B cell (primary cell): ENCODE results near the gene TUBB4A. TPM values are rescaled to one million over a fixed set of nuclear protein-coding genes. Genes with fewer than 3 reads are reported as not detected.
"Not testable (repeated sequence)": the region's sequence is repeated elsewhere in the genome, so short reads cannot be mapped to it uniquely, and the experiment has no call there.

Source experiments
- ATAC-seq: fragments of 200-7000 bp; cut with Tn5 transposase; one replicate; pipeline ENCODE4 v1.10.0; 2021; ENCODE audit warnings: low read depth, mild to moderate bottlenecking, moderate number of reproducible peaks, moderate library complexity
- CTCF ChIA-PET: fragments of 350-600 bp; sonication (Branson Sonifier 250); formaldehyde crosslinking; loops from one replicate; lab custom pipeline; 2021; ENCODE audit warnings: antibody characterized with exemption, inconsistent platforms; lab: Charles Lee
- POLR2A ChIA-PET: fragments of 350-600 bp; sonication (Branson Sonifier 250); formaldehyde crosslinking; loops from one replicate; lab custom pipeline; 2021; ENCODE audit warnings: antibody characterized with exemption; lab: Charles Lee
- DNase-seq: peaks from one replicate; pipeline ENCODE4 v3.0.0; 2013
- H2AFZ ChIP-seq: 2 replicates; pipeline ENCODE4 v1.6.1; 2012; ENCODE audit warnings: mild to moderate bottlenecking, low read depth, low read length; ENCODE audit not compliant: insufficient read depth, poor library complexity, severe bottlenecking
- H3K27ac ChIP-seq, 2 donors: 1 replicate in 1 of 2; 2 replicates in 1 of 2; pipeline ENCODE4 v1.5.1; 2012 to 2013; ENCODE audit warnings: low read length in 2 of 2, mild to moderate bottlenecking in 2 of 2, moderate library complexity in 1 of 2
- H3K27me3 ChIP-seq, 4 experiments: fragments of 200-600 bp in 1 of 4; sonication (generic) in 1 of 4; replicated peaks in 1 of 4; 1 replicate in 2 of 4; 2 replicates in 2 of 4; pipeline versions ENCODE4 v1.6.1 to v1.7.0; 2013 to 2016; ENCODE audit warnings: low read length in 3 of 4, mild to moderate bottlenecking in 2 of 4, mixed read lengths in 1 of 4, moderate library complexity in 1 of 4; ENCODE audit not compliant: insufficient read depth in 4 of 4, control insufficient read depth in 3 of 4; ENCODE audit errors: control extremely low read depth in 1 of 4
- H3K36me3 ChIP-seq, 2 experiments: replicated peaks in 1 of 2; 1 replicate in 1 of 2; 2 replicates in 1 of 2; pipeline versions ENCODE4 v1.6.1 to v1.7.1; 2013; ENCODE audit warnings: low read length in 1 of 2; ENCODE audit not compliant: insufficient read depth in 2 of 2, control insufficient read depth in 1 of 2; ENCODE audit errors: control extremely low read depth in 1 of 2, extremely low read depth in 1 of 2
- H3K4me1 ChIP-seq, 2 donors: fragments of 200-600 bp in 1 of 2; sonication (generic) in 1 of 2; 1 replicate in 1 of 2; 2 replicates in 1 of 2; pipeline versions ENCODE4 v1.5.1 to v1.6.1; 2013 to 2017; ENCODE audit warnings: low read length in 2 of 2; ENCODE audit not compliant: control insufficient read depth in 2 of 2, insufficient read depth in 2 of 2
- H3K4me2 ChIP-seq: replicated peaks from 2 replicates; pipeline ENCODE3; 2012; ENCODE audit warnings: mild to moderate bottlenecking, low read depth, low read length; ENCODE audit not compliant: poor library complexity, severe bottlenecking
- H3K4me3 ChIP-seq, 5 experiments: fragments of 200-600 bp in 1 of 5; sonication (generic) in 1 of 5; 1 replicate in 3 of 5; 2 replicates in 2 of 5; pipeline versions ENCODE4 v1.5.1 to v1.7.0; 2011 to 2016; ENCODE audit warnings: low read length in 4 of 5, mild to moderate bottlenecking in 4 of 5, low read depth in 2 of 5, control low read depth in 1 of 5, moderate library complexity in 1 of 5; ENCODE audit not compliant: insufficient read depth in 1 of 5; ENCODE audit errors: control extremely low read depth in 1 of 5, extremely low read depth in 1 of 5
- H3K79me2 ChIP-seq: fragments of 200-600 bp; sonication (generic); one replicate; pipeline ENCODE4 v1.6.0; 2016; ENCODE audit warnings: low read length; ENCODE audit not compliant: control insufficient read depth, insufficient read depth
- H3K9ac ChIP-seq: fragments of 200-600 bp; sonication (generic); 2 replicates; pipeline ENCODE4 v1.6.1; 2017; ENCODE audit warnings: mild to moderate bottlenecking, low read length, moderate library complexity
- H3K9me3 ChIP-seq, 3 donors: one replicate each; pipeline versions ENCODE4 v1.6.1 to v1.7.1; 2013; ENCODE audit warnings: low read length in 2 of 3; ENCODE audit not compliant: control insufficient read depth in 2 of 3, insufficient read depth in 1 of 3; ENCODE audit errors: control extremely low read depth in 1 of 3
- H4K20me1 ChIP-seq: 2 replicates; pipeline ENCODE4 v1.6.0; 2012; ENCODE audit warnings: mild to moderate bottlenecking, low read length; ENCODE audit not compliant: insufficient read depth, control insufficient read depth, poor library complexity, severe bottlenecking
- H3K27ac Mint-ChIP-seq: one replicate; pipeline ENCODE4 v1.8.0; 2021; ENCODE audit warnings: mixed read lengths
- H3K27me3 Mint-ChIP-seq: one replicate; pipeline ENCODE4 v1.8.0; 2021; ENCODE audit warnings: mixed read lengths
- H3K4me1 Mint-ChIP-seq: one replicate; pipeline ENCODE4 v1.8.0; 2021; ENCODE audit warnings: mixed read lengths
- H3K4me3 Mint-ChIP-seq: one replicate; pipeline ENCODE4 v1.8.0; 2021; ENCODE audit warnings: mixed read lengths
- H3K9me3 Mint-ChIP-seq: one replicate; pipeline ENCODE4 v1.8.0; 2022; ENCODE audit warnings: mixed read lengths; ENCODE audit not compliant: insufficient read depth
- CTCF ChIP-seq: fragments of 200-600 bp; IDR thresholded peaks from one replicate; pipeline ENCODE4 v1.8.0; 2022; ENCODE audit warnings: antibody characterized with exemption, mild to moderate bottlenecking
- EZH2 ChIP-seq: IDR thresholded peaks from 2 replicates; pipeline ENCODE4 v1.6.1; 2012; ENCODE audit warnings: borderline replicate concordance, low read depth, mild to moderate bottlenecking, moderate library complexity, low read length; ENCODE audit not compliant: insufficient read depth, poor library complexity, severe bottlenecking
- WGBS: methylation state at CpG from one replicate; pipeline ENCODE4 v1.1.5; 2013; ENCODE audit warnings: missing lambda C conversion rate; ENCODE audit not compliant: insufficient coverage; 5-methylcytosine and 5-hydroxymethylcytosine counted together
- intact Hi-C: fragments of 100-400 bp; cut with micrococcal nuclease; formaldehyde crosslinking; loops from one replicate; pipeline ENCODE4 v1.10.0; 2022
- polyA plus RNA-seq: library from polyadenylated mRNA; depleted of rRNA; stranded (reverse); fragments of >200 nt; gene quantifications from 2 replicates; pipeline ENCODE4 v1.2.3, GENCODE V29; 2012
- total RNA-seq, 2 donors: library from RNA; stranded (reverse); fragments of 120-200 nt in 1 of 2; gene quantifications; 1 replicate in 1 of 2; 2 replicates in 1 of 2; pipeline versions ENCODE4 v1.2.3 to v1.2.4, GENCODE V29; 2013 to 2022

The TUBB4A gene
- total and polyA plus RNA-seq, 2 donors (not counting 1 experiment from before 2014, with no cell fraction given): 3.9 to 21.9 TPM

- Histone ChIP-seq H3K36me3 (no peaks in the 10 kb centered on the region), H3K4me3 (no peak overlapping the region), H3K27me3 (no peaks in the 10 kb centered on the region), H3K9ac (no peak overlapping the region), H4K20me1 (no peaks in the 10 kb centered on the region), H3K79me2 (no peaks in the 10 kb centered on the region), H3K4me1 (peaks cover 9 to 11% of the 10 kb centered on the region in 2 donors), H2AFZ (no peak overlapping the region), H3K4me2 (no peak overlapping the region), H3K27ac (no peak overlapping the region), H3K9me3 (peaks cover 0 to 9% (median 8%) of the 10 kb centered on the region in 3 donors)
- 94% methylated on average over 3 of the region's 3 CpGs for WGBS
- DNase-seq (no peak), ATAC-seq (no peak)
- ChIA-PET POLR2A (interaction anchor here (0.5 to 1.6 kb wide), 3 partner anchors 15 to 39 kb away, joined by 3 to 4 read pairs (median 4); no protein-coding TSS in a partner anchor), CTCF (interaction anchor here (0.7 to 1.6 kb wide), 6 partner anchors 15 to 121 kb away, joined by 3 to 9 read pairs (median 4); no protein-coding TSS in a partner anchor)
- intact Hi-C loops: loop anchor here (5.0 kb wide), 1 partner anchor 34 kb away; no protein-coding TSS in a partner anchor
- no peaks in the 10 kb centered on the region for H3K27me3 Mint-ChIP-seq
- H3K4me1 Mint-ChIP-seq: peaks cover 7% of the 10 kb centered on the region
- no peak overlapping the region for H3K4me3 Mint-ChIP-seq
- TF ChIP-seq CTCF: no peak
- no peak for TF ChIP-seq EZH2
- peaks cover 2% of the 10 kb centered on the region for H3K9me3 Mint-ChIP-seq
- no peak overlapping the region for H3K27ac Mint-ChIP-seq
Observed at GRCh38 chr19:6551091-6551490, 49.0 kb upstream of the TUBB4A start.

- H3K9me3 ChIP-seq, H3K27ac ChIP-seq, H3K4me3 Mint-ChIP-seq, H3K4me2 ChIP-seq, H3K4me1 Mint-ChIP-seq, H3K27me3 Mint-ChIP-seq, H3K27ac Mint-ChIP-seq, H4K20me1 ChIP-seq, H3K79me2 ChIP-seq, DNase-seq, H3K9me3 Mint-ChIP-seq, H2AFZ ChIP-seq, H3K9ac ChIP-seq, ATAC-seq, H3K27me3 ChIP-seq, H3K36me3 ChIP-seq, H3K4me3 ChIP-seq: not testable (repeated sequence)
- intact Hi-C loops: loop anchor here (5.0 kb wide), 1 partner anchor 33 kb away; no protein-coding TSS in a partner anchor
- ChIA-PET CTCF (interaction anchor here (0.7 to 1.6 kb wide), 5 partner anchors 15 to 122 kb away, joined by 3 to 9 read pairs (median 4); no protein-coding TSS in a partner anchor), POLR2A (interaction anchor here (0.5 to 0.7 kb wide), 3 partner anchors 11 to 39 kb away, joined by 3 to 7 read pairs (median 4); no protein-coding TSS in a partner anchor)
- H3K4me1 ChIP-seq: peaks cover 9 to 11% of the 10 kb centered on the region in 2 donors
- 100% methylated on average over 1 of the region's 6 CpGs for WGBS
Observed at GRCh38 chr19:6550679-6551078, 48.6 kb upstream of the TUBB4A start.
